DOHH2 (cell line): ENCODE data around the gene PPFIA3.

Experiments used
- H3F3A ChIP-seq: fragments of 200-600 bp; sonication (generic), shearing (Covaris generic); 2 replicates; pipeline ENCODE4 v1.6.0; 2016; ENCODE audit warnings: antibody characterized with exemption, mild to moderate bottlenecking; ENCODE audit not compliant: control insufficient read depth, insufficient read depth
- H3K27ac ChIP-seq: fragments of 200-600 bp; sonication (generic); 2 replicates; pipeline ENCODE4 v1.5.1; 2014; ENCODE audit warnings: low read depth, mild to moderate bottlenecking, low read length, moderate library complexity
- H3K27me3 ChIP-seq: fragments of 200-600 bp; sonication (generic); 2 replicates; pipeline ENCODE4 v1.6.1; 2014; ENCODE audit warnings: mild to moderate bottlenecking, low read length, mixed read lengths; ENCODE audit not compliant: control insufficient read depth
- H3K36me3 ChIP-seq: fragments of 200-600 bp; sonication (generic); 2 replicates; pipeline ENCODE4 v1.6.1; 2014; ENCODE audit warnings: mild to moderate bottlenecking, low read length, moderate library complexity, mixed read lengths; ENCODE audit not compliant: control insufficient read depth
- H3K4me1 ChIP-seq: fragments of 200-600 bp; sonication (generic); 2 replicates; pipeline ENCODE4 v1.6.1; 2014; ENCODE audit warnings: mild to moderate bottlenecking, low read length, mixed read lengths; ENCODE audit not compliant: control insufficient read depth
- H3K4me2 ChIP-seq: fragments of 200-600 bp; sonication (generic); 2 replicates; pipeline ENCODE4 v1.6.0; 2014; ENCODE audit warnings: mild to moderate bottlenecking, low read length, moderate library complexity
- H3K4me3 ChIP-seq: fragments of 200-600 bp; sonication (generic); 2 replicates; pipeline ENCODE4 v1.5.1; 2014; ENCODE audit warnings: mild to moderate bottlenecking, low read length, mixed read lengths
- H3K79me2 ChIP-seq: fragments of 200-600 bp; sonication (generic); 2 replicates; pipeline ENCODE4 v1.6.1; 2014; ENCODE audit warnings: mild to moderate bottlenecking, low read length, mixed read lengths; ENCODE audit not compliant: control insufficient read depth
- H3K9me2 ChIP-seq: fragments of 200-600 bp; sonication (generic); replicated peaks from 2 replicates; pipeline ENCODE4 v1.6.1; 2014; ENCODE audit warnings: mild to moderate bottlenecking, low read length, mixed read lengths; ENCODE audit not compliant: control insufficient read depth
- H3K9me3 ChIP-seq: fragments of 200-600 bp; sonication (generic); 2 replicates; pipeline ENCODE4 v1.6.1; 2014; ENCODE audit warnings: antibody characterized with exemption, low read length, mixed read lengths; ENCODE audit not compliant: control insufficient read depth, insufficient read depth
- H4K20me1 ChIP-seq: fragments of 200-600 bp; sonication (generic); 2 replicates; pipeline ENCODE4 v1.6.0; 2014; ENCODE audit warnings: low read depth, mild to moderate bottlenecking, antibody characterized with exemption, low read length, moderate library complexity; ENCODE audit not compliant: control insufficient read depth, insufficient read depth
- CTCF ChIP-seq: fragments of 200-600 bp; sonication (generic); IDR thresholded peaks from one replicate; pipeline ENCODE4 v1.5.1; 2014; ENCODE audit warnings: antibody characterized with exemption, mild to moderate bottlenecking, low read depth, low read length; ENCODE audit not compliant: poor library complexity, severe bottlenecking
- EZH2phosphoT487 ChIP-seq: fragments of 200-600 bp; sonication (generic); IDR thresholded peaks from 2 replicates; pipeline ENCODE4 v1.6.1; 2017; ENCODE audit warnings: borderline replicate concordance, mild to moderate bottlenecking, antibody characterized with exemption, low read length, moderate library complexity, mixed read lengths

The PPFIA3 gene

GRCh38 chr19:49128545-49129237 lies 9.3 kb downstream of the PPFIA3 start:
- H3K9me3 ChIP-seq: no peaks in the 10 kb centered on the region
- peaks cover 13% of the 10 kb centered on the region for H3K4me1 ChIP-seq
- no peaks in the 10 kb centered on the region; the same call in 1 of the 2 replicates for H3K27me3 ChIP-seq
- no peaks in the 10 kb centered on the region for H3K36me3 ChIP-seq
- no peaks in the 10 kb centered on the region for H3K9me2 ChIP-seq
- H4K20me1 ChIP-seq: no peaks in the 10 kb centered on the region
- H3K4me3 ChIP-seq: peak overlapping the region; percentile 82
- no peak for TF ChIP-seq CTCF
- no peak for TF ChIP-seq EZH2phosphoT487
- peak overlapping the region; percentile 87 for H3K4me2 ChIP-seq
- no peaks in the 10 kb centered on the region for H3K79me2 ChIP-seq
- 0 out of 2 replicates have a peak, but pooled peaks cover 3% of the 10 kb centered on the region for H3F3A ChIP-seq
- no peak overlapping the region for H3K27ac ChIP-seq

- Histone ChIP-seq H3K27ac (no peak overlapping the region), H3K4me2 (peak overlapping the region; percentile 87; the same call in 1 of the 2 replicates), H3K79me2 (no peaks in the 10 kb centered on the region), H3K36me3 (no peaks in the 10 kb centered on the region), H3K4me3 (no peak overlapping the region), H3K4me1 (peaks cover 13% of the 10 kb centered on the region), H3K27me3 (no peaks in the 10 kb centered on the region; the same call in 1 of the 2 replicates), H3K9me2 (no peaks in the 10 kb centered on the region), H3F3A (0 out of 2 replicates have a peak, but pooled peaks cover 3% of the 10 kb centered on the region), H4K20me1 (no peaks in the 10 kb centered on the region), H3K9me3 (no peaks in the 10 kb centered on the region)
- TF ChIP-seq EZH2phosphoT487 (no peak), CTCF (no peak)
Observed at GRCh38 chr19:49129238-49129583, 9.9 kb downstream of the PPFIA3 start.

- TF ChIP-seq EZH2phosphoT487 (no peak), CTCF (no peak)
- peaks cover 13% of the 10 kb centered on the region for H3K4me1 ChIP-seq
- H4K20me1 ChIP-seq: no peaks in the 10 kb centered on the region
- H3K36me3 ChIP-seq: no peaks in the 10 kb centered on the region
- no peaks in the 10 kb centered on the region for H3K9me3 ChIP-seq
- H3K27ac ChIP-seq: no peak overlapping the region
- 0 out of 2 replicates have a peak, but pooled peaks cover 3% of the 10 kb centered on the region for H3F3A ChIP-seq
- no peak overlapping the region for H3K4me2 ChIP-seq
- H3K79me2 ChIP-seq: no peaks in the 10 kb centered on the region
- no peak overlapping the region for H3K4me3 ChIP-seq
- H3K27me3 ChIP-seq: no peaks in the 10 kb centered on the region
- H3K9me2 ChIP-seq: no peaks in the 10 kb centered on the region
Observed at GRCh38 chr19:49130325-49130724, 11.0 kb downstream of the PPFIA3 start.
